A375 (cell line): Measurements from ENCODE around the gene UBR4. TPM values are rescaled to one million over a fixed set of nuclear protein-coding genes. Genes with fewer than 3 reads are reported as not detected.

Experiments used
- total RNA-seq: library from RNA; depleted of rRNA; stranded (reverse); fragments of >200 nt; shearing (Covaris generic); gene quantifications from 2 replicates; pipeline ENCODE4 v1.2.3, GENCODE V29; 2014; rRNA removed

UBR4 gene
- total RNA-seq: 120 and 121 TPM in 2 replicates

DNA sequence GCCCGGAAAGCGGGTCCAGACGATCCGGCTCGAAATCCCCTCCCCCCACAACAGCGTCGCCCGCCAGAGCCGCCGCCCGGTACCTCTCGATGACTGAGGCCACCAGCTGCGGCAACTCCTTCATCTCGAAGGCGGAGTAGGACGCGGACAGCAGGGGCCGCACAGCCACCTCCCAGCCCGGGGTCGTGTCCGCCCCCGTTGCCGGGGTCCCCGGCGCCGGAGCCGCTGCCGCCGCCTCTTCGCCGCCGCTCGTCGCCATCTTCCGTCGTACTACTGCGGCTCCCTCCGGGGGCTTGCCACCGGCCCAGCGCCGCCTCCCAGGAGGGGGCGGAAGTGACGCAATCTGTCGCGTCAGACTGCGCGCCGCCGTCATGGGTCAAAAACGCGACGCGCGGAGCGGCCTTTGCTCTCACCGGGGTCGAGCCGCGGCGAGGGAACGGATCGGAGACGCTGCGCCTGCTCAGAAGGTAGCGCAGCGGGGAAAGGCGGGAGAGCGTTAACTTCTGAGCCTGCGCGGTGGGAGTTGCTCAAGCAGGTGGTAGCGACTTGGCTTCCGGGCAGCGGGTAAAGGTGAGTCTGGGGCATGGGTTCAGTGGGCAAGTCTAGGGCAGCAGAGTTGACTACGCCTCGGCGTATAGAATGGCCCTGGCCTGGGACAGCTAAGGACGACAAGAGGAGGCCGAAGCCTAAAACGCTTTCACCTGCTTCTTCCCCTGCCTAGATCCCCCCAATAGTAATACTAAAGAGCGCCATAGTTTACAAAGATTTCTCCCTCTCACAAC, at the start of gene UBR4:
UBR4 (minus strand) TSS at position 277 of the 782 bp plus-strand sequence; CDS start at position 259, 18 bp downstream.

DNA sequence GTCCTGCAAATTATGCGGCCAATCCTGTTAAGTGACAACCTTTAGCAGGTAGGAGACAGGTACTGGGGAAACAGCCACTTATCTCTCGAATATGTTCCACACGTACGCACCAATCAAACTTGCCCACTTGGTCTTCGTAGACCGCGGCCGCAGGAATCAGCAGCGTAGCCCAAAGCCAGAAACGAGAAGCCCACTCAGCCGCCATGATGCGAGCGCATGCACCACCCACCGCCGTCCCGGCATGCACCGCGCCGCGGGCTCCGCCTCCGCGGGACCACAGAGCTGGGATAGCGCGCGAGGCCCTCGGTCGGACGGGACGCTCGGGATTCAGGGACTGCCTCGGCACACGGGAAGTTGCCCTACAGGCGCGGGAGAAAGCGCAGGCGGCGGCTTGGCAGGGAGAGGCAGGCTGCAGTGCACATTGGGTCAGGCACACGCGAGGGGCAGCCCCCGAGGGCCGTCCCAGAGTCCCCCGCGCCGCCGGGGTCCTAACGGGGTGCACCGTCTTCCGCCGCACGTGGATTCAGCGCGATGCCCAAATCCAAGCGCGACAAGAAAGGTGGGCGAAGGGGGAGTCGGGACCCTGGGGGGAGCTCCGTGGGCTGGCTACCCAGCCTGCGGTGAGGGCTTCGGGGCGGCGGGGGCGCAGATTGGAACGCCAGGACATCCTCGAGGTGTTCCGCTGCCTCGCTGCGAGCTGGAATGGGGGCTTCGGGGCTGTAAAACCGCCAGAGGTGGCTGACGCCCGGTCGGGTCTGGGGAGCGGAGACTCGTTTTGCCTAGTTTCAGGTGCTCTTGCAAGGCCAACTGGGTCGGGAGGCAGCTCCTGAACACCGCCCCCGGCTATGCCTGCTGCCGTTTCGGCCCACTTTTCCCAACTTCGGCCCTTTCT, 41.5 kb upstream of the UBR4 start, which contains the start of the genes EMC1 and MRTO4:
EMC1 (minus strand) TSS at position 220 of the 892 bp plus-strand sequence; CDS start at position 205, 15 bp downstream.
MRTO4 (plus strand) TSS at position 501 of the 892 bp plus-strand sequence; CDS start at position 532, 31 bp downstream.

Other genes starting within 250 kb of the UBR4 start
- 42.5 and 48.6 TPM in 2 replicates for gene EMC1, start 41.3 kb upstream of the UBR4 start, total RNA-seq
- 94.4 and 102 TPM in 2 replicates for gene MRTO4, start 41.5 kb upstream of the UBR4 start, total RNA-seq
- gene AKR7A3, start 78.5 kb upstream of the UBR4 start, total RNA-seq: 0.57 and 1.2 TPM in 2 replicates
- 79.0 and 98.2 TPM in 2 replicates for gene AKR7A2, start 101.9 kb upstream of the UBR4 start, total RNA-seq
- gene SLC66A1, start 102.1 kb upstream of the UBR4 start, total RNA-seq: 19.8 and 20.3 TPM in 2 replicates